ENCODE data around the gene C21orf91. TPM values are rescaled to one million over a fixed set of nuclear protein-coding genes. Genes with fewer than 3 reads are reported as not detected.

C21orf91 gene
- total RNA-seq, 2 donors from 2014 or later, result 10.2 to 22.9 TPM

DNA sequence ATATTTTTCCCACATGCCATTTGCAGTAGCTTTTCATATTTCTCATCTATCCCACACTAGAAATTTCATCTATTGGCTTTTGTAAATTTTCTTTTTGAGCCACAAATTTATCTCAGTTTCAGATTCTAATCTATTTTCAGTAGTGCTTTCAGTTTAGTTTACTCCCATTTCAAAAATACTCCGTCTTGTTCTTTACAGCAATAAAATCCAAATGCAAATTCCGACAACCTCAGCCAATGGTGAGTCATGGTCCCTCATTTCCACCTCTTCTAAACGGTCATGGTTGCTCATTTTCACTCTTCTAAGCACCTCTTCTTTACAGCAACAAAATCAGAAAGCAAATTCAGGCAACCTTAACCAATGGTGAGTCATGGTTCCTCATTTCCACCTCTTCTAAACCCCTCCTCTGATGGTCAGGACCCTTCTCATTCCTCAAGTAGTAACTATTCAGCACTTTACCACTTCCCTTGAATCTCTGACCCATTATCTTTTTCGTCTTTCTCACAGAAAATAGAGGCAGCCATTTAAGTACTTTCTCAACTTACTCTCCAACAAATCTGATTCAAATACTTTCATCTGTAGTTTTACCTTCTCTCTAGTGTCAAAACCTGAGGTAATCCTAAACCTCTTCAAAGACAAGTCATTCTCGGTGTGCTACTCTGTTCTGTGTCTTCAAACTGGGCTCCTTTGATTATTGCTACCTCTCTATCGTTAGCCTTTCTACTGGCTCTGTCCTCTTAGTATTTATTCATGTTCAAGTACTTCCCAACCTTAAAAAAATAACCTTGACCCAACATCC is 34.4 kb downstream of the C21orf91 start:
- intact Hi-C loops (cut with DNase I), result no loop called here
- Histone ChIP-seq H3K9me3 (no peaks in the 10 kb centered on the region), H3K4me3 (no peak overlapping the region), H3K27me3 (replicated peaks; ENCODE audit: insufficient read depth) (no peaks in the 10 kb centered on the region), H3K36me3 (no peaks in the 10 kb centered on the region), H3K27ac (no peak overlapping the region), H3K4me1 (replicated peaks) (no peaks in the 10 kb centered on the region)
- no peak for TF ChIP-seq POLR2A (IDR thresholded peaks at IDR 0.05)
- TF ChIP-seq POLR2AphosphoS5 (IDR thresholded peaks at IDR 0.05), result no peak
- TF ChIP-seq, protein P1, sequence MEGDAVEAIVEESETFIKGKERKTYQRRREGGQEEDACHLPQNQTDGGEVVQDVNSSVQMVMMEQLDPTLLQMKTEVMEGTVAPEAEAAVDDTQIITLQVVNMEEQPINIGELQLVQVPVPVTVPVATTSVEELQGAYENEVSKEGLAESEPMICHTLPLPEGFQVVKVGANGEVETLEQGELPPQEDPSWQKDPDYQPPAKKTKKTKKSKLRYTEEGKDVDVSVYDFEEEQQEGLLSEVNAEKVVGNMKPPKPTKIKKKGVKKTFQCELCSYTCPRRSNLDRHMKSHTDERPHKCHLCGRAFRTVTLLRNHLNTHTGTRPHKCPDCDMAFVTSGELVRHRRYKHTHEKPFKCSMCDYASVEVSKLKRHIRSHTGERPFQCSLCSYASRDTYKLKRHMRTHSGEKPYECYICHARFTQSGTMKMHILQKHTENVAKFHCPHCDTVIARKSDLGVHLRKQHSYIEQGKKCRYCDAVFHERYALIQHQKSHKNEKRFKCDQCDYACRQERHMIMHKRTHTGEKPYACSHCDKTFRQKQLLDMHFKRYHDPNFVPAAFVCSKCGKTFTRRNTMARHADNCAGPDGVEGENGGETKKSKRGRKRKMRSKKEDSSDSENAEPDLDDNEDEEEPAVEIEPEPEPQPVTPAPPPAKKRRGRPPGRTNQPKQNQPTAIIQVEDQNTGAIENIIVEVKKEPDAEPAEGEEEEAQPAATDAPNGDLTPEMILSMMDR (IDR thresholded peaks at IDR 0.05), result no peak
- DNase-seq (ENCODE audit: low spot score), result no peak
- 71% methylated on average over 6 of the region's 6 CpGs for WGBS

GRCh38 chr21:17784180-17784598 is 35.0 kb downstream of the C21orf91 start:
- Histone ChIP-seq H3K4me3 (no peak overlapping the region), H3K36me3 (no peaks in the 10 kb centered on the region), H3K27ac (no peak overlapping the region), H3K4me1 (replicated peaks) (no peaks in the 10 kb centered on the region), H3K27me3 (replicated peaks; ENCODE audit: insufficient read depth) (no peaks in the 10 kb centered on the region), H3K9me3 (no peaks in the 10 kb centered on the region)
- no peak for DNase-seq (ENCODE audit: low spot score)
- no peak for TF ChIP-seq POLR2AphosphoS5 (IDR thresholded peaks at IDR 0.05)
- intact Hi-C loops (cut with DNase I), result no loop called here
- 74% methylated on average over 5 of the region's 5 CpGs for WGBS

DNA sequence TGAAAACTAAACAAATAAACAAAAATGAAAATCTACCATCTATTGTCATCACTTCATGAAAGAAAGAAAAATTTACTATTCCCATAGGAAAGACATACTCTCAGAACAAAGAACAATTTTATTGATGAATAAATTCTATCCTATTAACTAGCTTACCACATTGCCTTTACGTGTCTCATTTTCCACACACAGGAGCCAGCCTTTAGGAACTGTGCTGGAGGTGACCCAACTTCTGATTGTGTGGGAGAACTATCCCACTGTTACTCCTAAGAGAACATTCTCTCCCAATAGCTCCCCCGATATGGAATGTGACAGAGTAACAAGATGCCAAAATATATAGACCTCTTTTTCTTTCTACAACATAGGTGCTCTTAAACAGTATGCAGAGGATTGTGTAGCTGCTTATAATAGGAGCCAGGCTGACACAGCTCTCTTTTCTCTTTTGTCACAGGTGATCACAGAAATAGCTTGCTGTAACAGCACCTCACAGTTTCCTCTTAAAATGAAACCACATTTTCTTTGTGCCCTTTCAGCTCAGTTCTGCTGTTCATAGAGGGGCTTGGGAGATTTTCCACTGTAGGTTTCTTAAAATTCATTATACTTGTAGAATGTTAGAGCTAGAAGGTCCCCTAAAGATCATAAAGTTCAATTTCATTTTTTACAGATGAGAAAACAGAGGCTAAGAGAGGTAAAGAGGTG is 35.5 kb downstream of the C21orf91 start:
- Histone ChIP-seq H3K27me3 (replicated peaks; ENCODE audit: insufficient read depth) (no peaks in the 10 kb centered on the region), H3K9me3 (no peaks in the 10 kb centered on the region), H3K27ac (no peak overlapping the region), H3K36me3 (no peaks in the 10 kb centered on the region), H3K4me1 (replicated peaks) (no peaks in the 10 kb centered on the region), H3K4me3 (no peak overlapping the region)
- TF ChIP-seq POLR2A (IDR thresholded peaks at IDR 0.05) (no peak), POLR2AphosphoS5 (IDR thresholded peaks at IDR 0.05) (no peak)
- TF ChIP-seq, protein P1 (IDR thresholded peaks at IDR 0.05), result no peak
- intact Hi-C loops (cut with DNase I), result no loop called here
- 76% methylated on average over 2 of the region's 2 CpGs for WGBS
- DNase-seq (ENCODE audit: low spot score), result no peak

- DNase-seq (ENCODE audit: low spot score), result no peak
- Histone ChIP-seq H3K4me3 (no peak overlapping the region), H3K27ac (no peak overlapping the region), H3K36me3 (no peaks in the 10 kb centered on the region), H3K9me3 (no peaks in the 10 kb centered on the region), H3K27me3 (replicated peaks; ENCODE audit: insufficient read depth) (no peaks in the 10 kb centered on the region), H3K4me1 (replicated peaks) (no peaks in the 10 kb centered on the region)
- WGBS, result 94% methylated on average over 3 of the region's 3 CpGs
- intact Hi-C loops (cut with DNase I), result no loop called here
- TF ChIP-seq POLR2AphosphoS5 (IDR thresholded peaks at IDR 0.05) (no peak), POLR2A (IDR thresholded peaks at IDR 0.05) (no peak)
- TF ChIP-seq, protein P1 (IDR thresholded peaks at IDR 0.05), result no peak
Observed at GRCh38 chr21:17783003-17783402, 36.2 kb downstream of the C21orf91 start.

- Histone ChIP-seq H3K27me3 (replicated peaks; ENCODE audit: insufficient read depth) (no peaks in the 10 kb centered on the region), H3K36me3 (no peaks in the 10 kb centered on the region), H3K4me1 (replicated peaks) (no peaks in the 10 kb centered on the region), H3K4me3 (no peak overlapping the region), H3K27ac (no peak overlapping the region), H3K9me3 (no peaks in the 10 kb centered on the region)
- intact Hi-C loops (cut with DNase I), result no loop called here
- TF ChIP-seq, protein P1 (IDR thresholded peaks at IDR 0.05), result no peak
- TF ChIP-seq POLR2A (IDR thresholded peaks at IDR 0.05), result no peak
- no peak for TF ChIP-seq POLR2AphosphoS5 (IDR thresholded peaks at IDR 0.05)
- 96% methylated on average over 1 of the region's 1 CpG for WGBS
- no peak for DNase-seq (ENCODE audit: low spot score)
Observed at GRCh38 chr21:17782051-17782450, 37.1 kb downstream of the C21orf91 start.

Measured in prostate gland (tissue), 2 donors.